HG03558 (cell line): ENCODE data around the gene ZNF423.

Experiments
- ATAC-seq: cut with Tn5 transposase; IDR thresholded peaks from one replicate; pipeline ENCODE4 v1.9.1; 2021; ENCODE audit warnings: moderate number of reproducible peaks; ENCODE audit not compliant: unreplicated experiment; ENCODE audit errors: extremely low read depth

ZNF423 gene

DNA sequence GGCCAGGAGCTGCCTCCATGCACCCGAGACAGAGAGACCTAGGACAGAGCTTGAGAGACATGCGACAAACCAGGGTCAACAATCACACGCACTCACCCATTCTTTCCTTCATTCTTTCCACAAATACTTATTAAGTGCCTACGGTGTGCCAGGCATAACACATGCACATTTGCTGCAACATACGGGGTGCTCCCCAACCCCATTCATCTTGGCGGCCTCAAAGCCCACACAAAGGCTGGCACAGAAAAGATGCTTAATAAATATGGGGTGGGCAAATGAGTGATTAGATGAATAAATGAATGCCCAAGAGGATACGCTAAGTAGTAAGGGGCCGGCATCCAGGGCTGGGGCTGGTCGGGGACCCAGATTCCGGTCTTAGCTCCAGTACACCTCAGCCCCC is 117.9 kb downstream of the ZNF423 start:
- ATAC-seq, result no peak

DNA sequence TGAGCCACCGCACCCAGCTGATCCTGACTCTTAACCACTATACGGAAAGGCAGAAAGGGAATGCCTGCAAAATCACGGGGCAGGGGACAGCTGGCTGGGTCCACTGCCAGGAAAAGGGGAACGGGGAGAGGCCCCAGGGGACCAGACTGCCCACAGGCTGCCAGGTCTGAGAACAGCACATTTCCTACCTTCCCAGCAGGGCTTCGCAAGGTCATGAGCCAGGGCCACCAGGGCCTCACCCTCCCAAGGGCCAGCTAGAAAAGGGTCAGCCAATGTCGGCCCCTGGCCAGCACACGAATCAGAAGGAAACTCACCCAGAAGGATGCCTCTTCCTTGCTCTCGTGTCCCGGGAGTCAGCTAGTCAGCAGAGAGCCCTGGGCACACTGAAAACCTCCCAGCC is 118.4 kb downstream of the ZNF423 start:
- ATAC-seq, result no peak

DNA sequence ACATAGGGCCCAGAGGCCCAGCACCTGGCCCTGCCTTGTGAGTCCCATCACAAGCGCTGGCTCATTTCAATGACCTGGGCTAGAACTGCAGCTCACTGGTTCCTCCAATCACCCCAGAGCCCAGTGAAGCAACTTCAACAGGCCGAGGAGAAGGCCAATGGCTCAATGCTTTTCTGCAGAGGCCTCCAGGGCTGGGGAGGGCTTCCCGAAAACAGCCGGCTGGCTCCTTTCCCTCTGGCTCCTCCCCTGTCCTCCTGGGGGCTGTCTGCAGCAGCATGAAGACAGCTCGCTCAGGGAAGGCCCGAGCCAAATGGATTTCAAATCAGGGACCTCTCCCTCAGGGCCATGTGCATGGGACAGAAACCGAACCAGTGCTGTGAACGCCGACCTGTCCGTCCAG is 121.6 kb downstream of the ZNF423 start:
- ATAC-seq, result no peak

DNA sequence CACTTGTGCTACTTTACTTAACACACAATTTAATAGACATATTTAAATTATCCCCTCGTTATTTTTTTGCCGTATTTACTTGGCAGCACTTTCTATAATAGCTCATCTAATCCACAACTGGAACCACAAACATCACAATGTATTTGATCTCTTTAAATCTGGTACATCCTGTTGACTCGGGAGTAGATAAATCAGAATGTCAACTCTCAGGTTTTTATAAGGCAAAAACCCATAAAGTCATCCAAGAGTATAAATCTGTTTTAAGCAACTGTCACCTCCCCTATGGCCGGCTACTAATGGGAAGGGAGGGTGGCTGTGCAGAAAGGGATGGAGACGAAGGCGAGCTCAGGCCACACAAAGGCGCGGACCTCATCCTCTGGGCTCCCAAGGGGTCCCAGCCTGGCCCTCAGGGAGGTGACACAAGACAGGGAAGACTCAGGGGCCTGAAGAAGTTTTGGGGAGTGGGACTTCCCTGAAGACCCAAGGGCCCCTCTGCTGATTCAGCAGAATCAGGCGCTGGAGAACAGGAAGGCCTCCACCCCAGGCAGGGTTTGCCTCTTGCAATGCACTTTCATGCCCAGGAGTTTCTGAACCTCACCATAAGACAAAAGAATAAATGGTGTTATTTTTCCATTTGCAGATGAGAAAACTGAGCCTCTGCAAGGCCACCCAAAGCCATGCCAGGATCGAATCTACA is 122.5 kb downstream of the ZNF423 start:
- ATAC-seq, result no peak

DNA sequence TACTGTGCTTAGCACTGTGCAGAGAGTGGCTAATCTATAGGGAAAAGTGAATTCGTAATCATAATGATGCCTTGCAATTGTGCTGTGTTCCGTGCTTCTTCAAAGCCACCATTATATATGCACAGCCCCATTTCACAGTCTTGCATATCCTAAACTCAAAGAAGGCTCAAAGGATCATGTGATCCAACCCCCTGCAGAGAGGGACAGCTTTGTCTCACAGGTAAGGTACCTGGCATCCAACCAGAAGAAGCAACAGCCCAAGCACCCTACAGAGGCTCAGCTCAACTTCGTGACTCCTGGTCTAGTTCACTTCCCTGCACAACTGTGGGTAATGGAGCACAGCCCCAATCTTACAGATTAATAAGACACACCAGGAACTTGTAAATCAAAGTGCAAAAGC is 124.0 kb downstream of the ZNF423 start:
- no peak for ATAC-seq

DNA sequence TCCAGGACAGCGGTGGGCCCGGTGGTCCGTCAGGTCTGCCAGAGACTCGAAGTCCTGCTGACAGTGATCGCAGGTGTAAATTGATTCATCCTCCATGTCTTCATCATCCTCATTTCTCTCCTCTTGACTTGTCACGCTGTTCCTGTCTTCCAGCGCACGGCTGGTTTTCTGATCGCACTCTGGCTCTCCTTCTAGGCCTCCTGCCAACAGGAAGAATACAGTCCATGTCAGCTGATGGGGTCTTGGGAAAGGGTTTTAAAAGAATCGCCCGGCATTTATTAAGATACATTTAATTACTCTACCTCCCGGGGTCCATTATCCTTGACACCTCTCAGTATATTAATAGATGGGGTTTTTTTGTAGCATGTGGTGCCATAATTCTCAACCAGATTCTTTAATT is 125.1 kb downstream of the ZNF423 start:
- no peak for ATAC-seq

DNA sequence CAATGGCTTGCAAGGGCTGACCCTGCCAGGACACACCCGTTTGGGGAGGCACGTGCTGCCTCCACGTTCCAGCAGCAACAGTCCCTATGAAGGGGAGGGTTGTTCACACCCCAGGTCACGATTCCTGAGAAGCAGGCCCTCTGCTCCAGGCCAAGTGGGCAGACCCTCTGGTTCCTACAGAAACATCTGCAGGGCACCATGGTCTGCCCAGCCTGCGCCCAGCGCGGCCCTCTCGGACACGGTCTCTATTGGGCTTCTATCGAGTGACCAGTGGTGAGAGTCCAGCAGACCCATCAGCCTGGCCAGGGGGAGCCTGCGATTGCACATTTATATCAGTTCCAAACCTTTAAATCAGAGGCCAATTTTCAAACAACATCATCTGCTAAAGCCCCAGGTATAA is 128.3 kb downstream of the ZNF423 start:
- ATAC-seq, result no peak

DNA sequence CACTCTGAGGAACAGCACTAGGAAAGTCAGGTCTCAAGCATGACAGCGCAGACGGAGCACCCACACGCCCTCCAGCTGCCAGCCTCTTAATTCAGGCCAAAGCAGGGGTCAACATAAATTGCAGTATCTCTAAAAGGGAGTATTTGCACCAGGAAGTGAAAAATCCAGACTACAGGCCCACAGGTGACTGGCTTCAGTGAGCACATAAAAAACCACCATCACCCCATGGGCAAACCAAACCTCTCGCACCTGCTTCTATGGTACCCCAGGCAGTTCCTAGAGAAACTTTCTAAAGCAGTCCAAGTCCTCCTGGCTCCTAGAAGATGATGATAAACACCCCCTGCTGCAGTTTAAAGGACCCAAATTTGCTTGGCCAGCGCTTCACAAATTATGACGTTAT is 129.8 kb downstream of the ZNF423 start:
- ATAC-seq, result no peak

DNA sequence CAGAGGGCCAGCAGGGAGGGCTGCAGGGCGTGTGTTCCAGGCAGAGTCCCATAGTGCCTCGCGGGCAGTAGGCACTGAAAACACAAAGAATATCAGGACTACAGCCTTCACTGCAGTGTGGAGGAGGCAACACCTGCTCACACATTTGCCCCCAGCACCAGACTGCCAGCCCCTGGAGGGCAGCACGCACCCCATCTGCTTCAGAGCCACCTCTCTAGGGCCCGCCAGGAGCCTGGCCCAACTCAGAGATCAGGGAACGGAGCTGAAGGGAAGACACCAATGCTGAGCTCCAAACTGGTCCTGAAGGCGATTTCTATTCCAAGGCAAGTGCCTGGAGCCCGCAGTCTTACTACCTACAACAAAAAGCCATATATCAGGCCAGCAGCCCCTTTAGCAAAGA is 130.3 kb downstream of the ZNF423 start:
- ATAC-seq, result no peak

DNA sequence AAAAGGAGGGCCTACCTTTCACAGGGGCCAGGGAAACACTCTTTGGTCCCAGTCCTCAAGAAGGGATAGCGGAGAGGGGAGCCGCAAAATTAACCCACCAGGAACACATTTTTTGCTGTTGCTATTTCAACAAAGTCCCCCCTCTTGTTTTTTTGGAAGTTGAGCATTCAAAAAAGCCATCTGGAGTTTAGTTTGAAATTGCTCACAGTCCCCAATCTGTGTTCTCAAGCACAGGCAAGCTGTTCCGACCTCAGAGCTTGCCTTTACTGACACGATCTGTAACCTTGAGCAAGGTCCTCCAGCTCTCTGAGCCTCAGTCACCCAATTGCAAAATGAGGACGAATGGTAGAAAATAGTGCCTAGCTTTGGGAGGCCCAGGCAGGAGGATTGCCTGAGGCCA is 131.1 kb downstream of the ZNF423 start:
- no peak for ATAC-seq

DNA sequence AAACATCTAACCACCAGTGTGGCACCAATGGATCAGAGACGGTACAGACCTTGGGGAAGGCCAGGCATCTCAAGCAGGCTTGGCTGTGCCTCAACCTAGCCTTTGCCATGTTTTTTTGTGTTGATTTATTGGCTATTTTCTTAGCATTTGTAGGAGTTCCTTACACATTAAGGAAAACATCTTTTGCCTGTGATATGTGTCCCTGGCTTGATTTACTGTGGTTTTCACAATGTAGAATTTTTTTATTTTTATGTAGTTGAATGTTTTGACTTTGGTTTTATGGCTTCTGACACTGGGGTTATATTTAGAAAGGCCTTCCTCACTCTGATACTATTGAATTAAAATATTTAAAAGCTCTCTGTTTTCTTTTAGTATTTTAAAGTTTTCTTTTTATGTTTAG is 132.6 kb downstream of the ZNF423 start:
- ATAC-seq, result no peak

DNA sequence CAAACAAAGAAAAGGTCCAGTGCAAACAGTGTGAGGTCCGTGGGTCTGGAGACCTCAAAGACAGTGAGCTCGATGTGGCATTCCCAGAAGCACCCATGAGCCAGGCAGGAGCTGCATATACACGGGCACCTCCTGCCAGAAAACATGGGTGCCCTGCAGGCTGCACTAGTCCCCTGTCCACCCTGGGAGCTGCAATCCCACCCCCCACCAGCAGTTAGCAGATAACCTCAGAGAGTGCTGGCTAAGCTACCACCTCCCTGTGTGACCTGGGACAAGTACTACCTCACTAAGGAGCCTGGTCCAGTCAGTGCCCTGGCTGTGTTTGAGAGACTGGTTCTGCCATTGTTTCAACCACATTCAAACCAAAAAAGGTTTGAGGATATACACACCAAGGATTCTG is 135.7 kb downstream of the ZNF423 start:
- no peak for ATAC-seq

DNA sequence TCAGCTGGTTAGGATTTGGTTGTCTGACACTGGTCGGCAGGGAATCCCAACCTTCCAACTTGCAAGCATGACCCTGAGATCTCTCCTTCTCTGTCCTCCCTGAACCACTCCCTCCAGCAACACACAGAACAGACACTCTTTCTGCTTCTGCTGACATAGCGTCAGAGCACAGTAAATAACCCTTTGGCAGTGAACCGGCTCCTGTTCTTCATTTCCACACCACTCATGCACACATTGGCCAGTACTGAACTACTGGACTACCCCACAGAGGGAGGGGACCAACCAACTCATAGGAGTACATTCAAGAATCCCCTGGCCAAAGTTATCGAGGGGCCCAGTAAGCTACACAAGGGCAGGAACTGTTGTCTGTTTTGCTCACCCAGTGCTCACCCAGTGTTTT is 138.2 kb downstream of the ZNF423 start:
- no peak for ATAC-seq

DNA sequence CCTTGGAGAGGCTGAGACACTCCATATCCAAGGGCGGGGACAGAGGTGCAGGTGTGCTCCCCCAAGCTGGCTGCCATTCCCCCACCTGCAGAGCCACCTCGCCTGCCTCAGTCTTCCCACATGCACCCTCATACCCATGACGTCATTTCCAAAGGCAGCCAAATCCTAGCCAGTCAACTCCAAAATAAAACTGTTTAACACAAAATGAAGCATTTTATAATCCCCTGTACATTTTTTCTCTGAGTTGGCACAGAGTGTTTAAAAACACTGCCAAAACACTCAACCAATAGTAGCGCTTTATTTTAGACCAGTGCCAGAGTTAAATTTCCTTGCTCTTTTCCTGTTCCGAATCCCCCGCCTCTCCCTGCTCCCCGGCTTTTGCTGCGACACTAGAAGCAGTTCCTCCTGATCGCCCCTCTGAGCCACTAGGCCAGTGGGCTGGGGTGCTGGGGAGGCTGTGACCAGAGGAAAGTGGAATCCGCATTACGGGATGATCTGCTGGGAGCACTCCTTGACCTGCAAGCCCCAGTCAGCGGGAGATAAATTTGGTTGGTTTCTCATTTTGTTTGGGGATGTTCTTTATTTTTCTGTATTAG is 139.5 kb downstream of the ZNF423 start:
- ATAC-seq, result no peak

DNA sequence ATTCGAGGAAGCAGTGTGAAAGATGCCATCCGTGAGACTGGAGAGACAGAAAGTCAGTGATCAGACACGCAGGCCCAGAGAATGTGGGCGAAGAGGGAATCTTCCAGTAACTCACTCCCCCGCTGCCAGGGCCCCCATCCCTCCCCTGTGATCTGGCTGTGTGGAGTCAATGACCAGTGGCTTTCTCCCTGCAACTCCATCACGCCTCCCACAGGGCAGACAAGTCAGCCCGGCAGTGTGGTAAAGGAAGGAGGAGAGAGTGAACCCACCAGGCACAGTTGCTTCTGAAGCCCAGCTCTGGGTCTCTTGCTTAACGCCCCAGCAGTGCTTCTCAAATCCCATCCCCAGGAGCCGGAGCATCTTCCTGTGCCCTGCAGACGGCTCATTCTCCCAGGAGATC is 142.1 kb downstream of the ZNF423 start:
- ATAC-seq, result no peak

DNA sequence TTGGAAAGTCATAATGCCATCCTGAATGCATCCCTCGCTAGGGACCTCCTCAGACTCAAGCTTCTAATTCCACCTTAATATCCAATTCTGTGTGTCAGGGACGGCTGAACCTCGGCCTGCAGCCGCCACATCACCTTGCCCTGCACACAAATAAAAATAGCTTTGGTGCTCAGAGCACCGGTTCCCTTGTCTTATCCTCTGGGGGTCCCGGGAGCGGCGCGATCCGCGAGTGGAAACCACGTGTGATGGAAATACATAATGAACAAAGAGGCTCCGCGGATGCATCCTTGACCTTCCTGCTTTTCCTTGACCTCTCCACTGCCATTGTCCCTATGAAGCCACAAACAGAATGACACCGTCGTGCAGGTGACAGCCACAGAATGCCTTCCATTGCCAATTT is 143.4 kb downstream of the ZNF423 start:
- no peak for ATAC-seq

DNA sequence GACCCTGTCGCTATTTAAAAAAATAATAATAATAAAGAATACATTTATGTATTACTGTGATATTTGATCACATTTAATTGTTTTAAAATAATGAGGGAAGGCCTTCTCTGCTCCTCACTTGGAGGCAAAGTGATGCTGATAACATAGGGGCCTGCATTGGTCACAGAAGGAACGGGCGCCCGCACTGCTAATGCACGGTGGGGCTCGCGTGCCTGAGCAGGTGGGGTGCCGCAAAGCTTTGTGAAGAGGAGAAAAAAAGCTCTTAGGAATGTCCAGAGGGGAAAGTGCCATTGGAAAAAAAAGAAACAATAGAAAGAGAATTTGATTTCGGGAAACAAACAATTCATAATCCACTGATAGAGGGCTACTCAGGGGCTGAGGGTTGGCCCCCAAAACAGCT is 143.8 kb downstream of the ZNF423 start:
- ATAC-seq, result no peak

DNA sequence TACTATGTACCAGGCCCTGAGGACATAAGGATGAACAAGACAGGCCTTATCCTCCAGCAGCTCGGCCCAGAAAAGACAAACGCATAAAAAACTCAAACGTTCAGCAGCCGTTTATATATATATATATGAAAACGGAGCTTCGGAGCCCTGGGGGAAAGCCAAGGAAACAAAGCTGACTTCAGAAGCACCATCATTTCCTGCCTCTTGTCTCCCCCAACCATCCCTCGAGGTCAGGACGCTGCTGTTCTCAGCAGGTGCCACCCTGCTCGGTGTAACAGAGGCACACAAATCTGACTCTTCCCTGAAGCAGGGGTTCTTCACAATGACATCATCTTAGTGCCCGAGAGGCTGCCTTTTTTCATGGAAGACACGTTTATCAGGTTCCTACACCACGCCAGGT is 146.9 kb downstream of the ZNF423 start:
- no peak for ATAC-seq

DNA sequence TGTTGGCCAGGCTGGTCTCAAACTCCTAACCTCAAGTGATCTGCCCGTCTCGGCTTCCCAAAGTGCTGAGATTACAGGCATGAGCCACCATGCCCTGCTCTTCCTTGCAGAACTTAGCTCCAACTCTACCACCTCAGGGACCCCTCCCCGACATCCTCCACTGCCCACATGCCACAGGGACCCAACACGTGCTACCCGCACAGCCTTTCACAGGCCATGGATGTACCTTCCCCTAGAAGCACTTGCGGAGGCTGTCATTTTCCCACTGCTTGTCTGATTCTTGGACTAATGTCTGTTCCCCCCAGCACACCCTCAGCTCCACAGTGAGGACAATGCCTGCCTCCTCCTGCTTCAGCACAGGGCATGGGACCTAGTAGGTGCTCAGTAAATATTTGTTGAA is 147.4 kb downstream of the ZNF423 start:
- no peak for ATAC-seq

DNA sequence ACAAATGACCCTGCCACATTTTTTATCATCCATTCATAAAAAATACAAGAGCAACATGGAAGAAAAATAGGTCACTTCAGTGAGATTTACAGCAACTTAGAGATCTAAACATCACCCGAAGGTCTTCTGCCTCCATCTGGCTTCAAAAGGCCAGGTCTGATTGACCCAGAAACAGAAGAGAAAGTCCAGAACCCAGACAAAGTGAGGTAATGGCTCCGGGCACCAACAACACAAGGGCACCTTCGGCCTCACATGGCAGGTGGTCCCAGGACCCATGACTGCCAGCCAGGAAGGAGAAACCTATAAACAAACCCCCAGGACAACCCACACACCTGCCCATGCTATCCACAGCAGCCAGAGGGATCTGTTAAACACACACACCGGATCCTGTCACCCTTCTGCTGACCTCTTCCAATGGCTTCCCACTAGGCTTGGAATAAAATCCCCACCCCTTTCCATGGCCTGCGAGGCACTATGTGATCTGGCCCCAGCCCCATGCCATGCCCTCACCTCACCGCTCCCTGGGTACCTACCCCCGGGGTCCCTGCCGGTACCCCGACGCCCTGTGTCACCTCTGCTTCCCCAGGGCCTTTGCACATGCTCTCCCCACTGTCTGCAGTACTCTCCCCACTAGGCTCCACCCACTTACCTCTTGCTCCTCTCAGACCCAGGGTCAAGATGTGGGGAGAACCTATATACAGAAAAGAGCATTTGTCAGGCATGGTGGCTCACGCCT is 149.1 kb downstream of the ZNF423 start:
- no peak for ATAC-seq

DNA sequence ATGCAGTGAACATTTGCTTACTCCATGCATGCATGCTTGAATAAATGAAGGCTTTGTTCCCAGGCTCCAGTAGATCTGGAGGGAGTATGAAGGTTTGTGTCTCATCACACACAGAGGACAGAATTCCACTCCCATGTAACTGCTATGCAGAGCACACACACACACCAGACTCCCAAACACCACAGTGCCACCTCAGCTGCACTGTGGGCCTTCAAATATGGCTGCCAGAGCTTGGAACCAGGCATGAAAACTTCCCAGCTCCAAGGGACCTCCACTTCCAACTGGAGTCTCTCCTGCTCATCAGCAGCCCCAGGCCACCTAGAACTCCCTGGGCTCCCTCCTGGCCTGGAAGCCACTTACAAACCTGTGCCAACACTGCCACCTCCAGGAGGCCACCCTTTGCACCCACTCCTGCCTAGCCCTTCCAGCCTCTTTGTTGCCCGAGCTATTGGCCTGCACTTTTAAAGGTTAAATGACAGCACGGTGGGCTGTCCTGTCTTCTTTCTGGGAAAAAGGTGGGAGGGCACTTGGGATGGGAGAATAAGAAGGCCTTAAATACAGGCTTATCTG is 151.2 kb downstream of the ZNF423 start:
- no peak for ATAC-seq
